Transverse colon (tissue), 4 donors: ENCODE data around the gene PPM1N. TPM values are rescaled to one million over a fixed set of nuclear protein-coding genes. Genes with fewer than 3 reads are reported as not detected.

Source experiments
- DNase-seq: peaks from one replicate; pipeline ENCODE4 v3.0.0-alpha.2; 2019
- H3K27ac ChIP-seq, 4 donors: fragments of 200-600 bp; sonication (generic); 2 replicates each; pipeline ENCODE4 v1.5.1; 2016 to 2018; ENCODE audit warnings: inconsistent platforms in 4 of 4
- H3K27me3 ChIP-seq: fragments of 200-600 bp; sonication (generic); 2 replicates; pipeline ENCODE4 v1.5.1; 2017; ENCODE audit warnings: inconsistent platforms
- H3K36me3 ChIP-seq, 4 donors: fragments of 200-600 bp; sonication (generic); 2 replicates each; pipeline ENCODE4 v1.5.1; 2017 to 2019; ENCODE audit warnings: inconsistent platforms in 4 of 4
- H3K4me1 ChIP-seq, 4 donors: fragments of 200-600 bp; sonication (generic); 2 replicates each; pipeline ENCODE4 v1.5.1; 2017 to 2020; ENCODE audit warnings: inconsistent platforms in 4 of 4
- H3K4me3 ChIP-seq, 4 donors: fragments of 200-600 bp; sonication (generic); 1 replicate in 1 of 4; 2 replicates in 3 of 4; pipeline versions ENCODE4 v1.5.1 to v1.6.1; 2017 to 2019; ENCODE audit warnings: inconsistent platforms in 4 of 4
- H3K9me3 ChIP-seq, 2 donors: fragments of 200-600 bp; sonication (generic); 2 replicates each; pipeline ENCODE4 v1.5.1; 2017 to 2019; ENCODE audit warnings: inconsistent platforms in 2 of 2
- CTCF ChIP-seq, 5 experiments: fragments of 200-600 bp in 3 of 5; fragments of 450-650 bp in 2 of 5; sonication (generic) in 3 of 5; IDR thresholded peaks; 1 replicate in 2 of 5; 2 replicates in 3 of 5; pipeline ENCODE4 v1.5.1; 2016 to 2017; ENCODE audit warnings: antibody characterized with exemption in 5 of 5, inconsistent platforms in 3 of 5, mild to moderate bottlenecking in 2 of 5, moderate library complexity in 1 of 5
- EP300 ChIP-seq: sonication (generic); formaldehyde crosslinking; IDR thresholded peaks from one replicate; pipeline ENCODE4 v1.6.1; 2017; ENCODE audit warnings: antibody characterized with exemption, low read depth
- POLR2A ChIP-seq: fragments of 450-650 bp; IDR thresholded peaks from one replicate; pipeline ENCODE4 v1.6.1; 2016; ENCODE audit warnings: antibody characterized with exemption, mild to moderate bottlenecking, moderate library complexity
- POLR2AphosphoS5 ChIP-seq, 3 donors: sonication (generic); formaldehyde crosslinking; IDR thresholded peaks; one replicate each; pipeline ENCODE4 v1.6.1; 2016; ENCODE audit warnings: antibody characterized with exemption in 3 of 3
- WGBS, 2 donors: methylation state at CpG; one replicate each; pipeline ENCODE4 v1.1.5; 2018; ENCODE audit warnings: low coverage in 1 of 2; 5-methylcytosine and 5-hydroxymethylcytosine counted together
- in situ Hi-C, 4 donors: fragments of 200-750 bp; cut with MboI; loops; one replicate each; pipeline versions ENCODE4 v1.15.0 to v1.15.1; 2017; ENCODE audit warnings: low sequenced_read_pairs in 3 of 4, low pct_ligation_motif_present in 1 of 4, low pct_unique_long_range_greater_than_20kb in 1 of 4
- intact Hi-C: fragments of 100-400 bp; cut with DNase I; formaldehyde crosslinking; loops from one replicate; pipeline ENCODE4 v1.15.1; 2023; ENCODE audit warnings: low total_unique reads
- total RNA-seq, 4 donors: library from RNA; depleted of rRNA; stranded (reverse); fragments of >200 nt; gene quantifications; one replicate each; pipeline ENCODE4 v1.1.0, GENCODE V29; 2016

PPM1N gene
- total RNA-seq, 4 donors from 2014 or later, result 1.00 to 4.3 (median 1.4) TPM; not detected in 1

DNA sequence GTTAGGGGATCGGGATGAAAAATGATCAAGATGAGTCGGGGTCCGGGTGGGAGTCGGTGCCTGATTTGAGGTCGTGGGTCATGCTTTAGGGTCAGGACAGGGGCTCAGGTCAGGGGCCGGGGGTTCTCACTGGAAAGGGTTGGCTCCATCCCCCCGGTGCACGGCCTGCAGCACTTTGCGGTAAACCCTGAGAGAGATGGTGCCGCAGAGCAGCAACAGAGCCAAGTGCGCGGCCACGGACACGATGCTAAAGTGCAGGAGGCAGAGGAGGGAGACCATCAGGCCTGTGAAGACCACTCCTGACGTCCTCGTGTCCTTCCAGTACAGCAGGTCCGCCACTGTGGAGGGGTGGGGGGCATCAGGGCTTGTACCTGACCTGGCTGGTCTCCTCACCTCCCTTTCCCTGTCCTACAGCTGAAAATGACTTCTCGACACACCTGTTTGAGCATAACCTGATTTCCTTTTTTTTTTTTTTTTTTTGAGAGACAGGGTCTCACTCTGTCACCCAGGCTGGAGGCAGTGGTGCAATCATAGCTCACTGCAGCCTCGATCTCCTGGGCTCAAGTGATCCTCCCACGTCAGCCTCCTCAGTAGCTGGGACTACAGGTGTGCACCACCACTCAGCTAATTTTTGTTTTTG is 8.9 kb upstream of the PPM1N start:
- no peak for DNase-seq
- H3K9me3 ChIP-seq, result no peaks in the 10 kb centered on the region
- WGBS, 2 donors, result 85 to 86% methylated on average over 8 to 20 of the region's 20 CpGs
- no peak overlapping the region for H3K27ac ChIP-seq
- H3K4me1 ChIP-seq, result peaks cover 0 to 25% (median 8%) of the 10 kb centered on the region in 4 donors
- H3K27me3 ChIP-seq, result no peaks in the 10 kb centered on the region
- TF ChIP-seq POLR2A, result no peak
- TF ChIP-seq CTCF (IDR thresholded peaks at IDR 0.05), result no peak
- TF ChIP-seq EP300, result no peak
- no peak for TF ChIP-seq POLR2AphosphoS5 (IDR thresholded peaks at IDR 0.05)
- intact Hi-C loops (no loop called here), in situ Hi-C loops (no loop called here)
- no peaks in the 10 kb centered on the region for H3K36me3 ChIP-seq
- H3K4me3 ChIP-seq, result no peak overlapping the region

DNA sequence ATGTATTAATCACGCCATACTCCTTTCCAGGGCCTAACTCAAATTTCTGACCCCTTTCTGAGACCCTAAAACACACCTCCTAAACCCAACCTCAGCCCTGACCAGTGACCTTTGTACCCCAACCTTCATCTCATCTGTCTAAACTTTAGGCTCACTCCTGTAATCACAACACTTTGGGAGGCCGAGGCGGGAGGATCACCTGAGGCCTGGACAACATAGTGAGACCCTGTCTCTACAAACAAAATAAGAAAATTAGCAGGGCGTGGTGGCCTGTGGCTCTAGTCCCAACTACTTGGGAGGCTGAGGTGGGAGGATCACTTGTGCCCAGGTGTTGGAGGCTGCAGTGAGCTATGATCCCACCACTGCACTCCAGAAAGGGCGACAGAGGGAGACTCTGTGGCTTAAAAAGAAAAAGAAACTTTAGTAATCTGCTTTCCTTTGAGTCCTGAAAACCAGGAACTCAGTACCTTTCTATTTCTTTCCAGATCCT is 6.1 kb upstream of the PPM1N start:
- intact Hi-C loops, result no loop called here
- 80 to 90% methylated on average over 2 to 5 of the region's 5 CpGs for WGBS, 2 donors
- peak overlapping the region in 3 of 4 donors; percentile 26 to 58 (median 42) for H3K4me3 ChIP-seq
- H3K9me3 ChIP-seq, result no peaks in the 10 kb centered on the region
- no peaks in the 10 kb centered on the region for H3K36me3 ChIP-seq
- DNase-seq, result no peak
- H3K27me3 ChIP-seq, result peaks cover 18% of the 10 kb centered on the region
- in situ Hi-C loops, result no loop called here
- H3K27ac ChIP-seq, result peak overlapping the region; percentile 50 to 80 (median 68)
- peaks cover 8 to 32% (median 14%) of the 10 kb centered on the region in 4 donors for H3K4me1 ChIP-seq
- no peak for TF ChIP-seq POLR2A
- no peak for TF ChIP-seq CTCF (IDR thresholded peaks at IDR 0.05)
- no peak for TF ChIP-seq EP300
- TF ChIP-seq POLR2AphosphoS5 (IDR thresholded peaks at IDR 0.05), result no peak

- in situ Hi-C loops (no loop called here), intact Hi-C loops (no loop called here)
- peak overlapping the region; percentile 26 to 58 (median 40) for H3K4me3 ChIP-seq
- peak; percentile 63 for DNase-seq
- H3K27me3 ChIP-seq, result peaks cover 21% of the 10 kb centered on the region
- no peak for TF ChIP-seq POLR2AphosphoS5 (IDR thresholded peaks at IDR 0.05)
- no peak for TF ChIP-seq POLR2A
- no peak for TF ChIP-seq EP300
- TF ChIP-seq CTCF (IDR thresholded peaks at IDR 0.05), result no peak
- H3K9me3 ChIP-seq, result no peaks in the 10 kb centered on the region
- no peaks in the 10 kb centered on the region for H3K36me3 ChIP-seq
- H3K4me1 ChIP-seq, result peaks cover 14 to 38% (median 20%) of the 10 kb centered on the region in 4 donors
- 4 to 24% methylated on average over 3 to 25 of the region's 32 CpGs for WGBS, 2 donors
- H3K27ac ChIP-seq, result peak overlapping the region; percentile 50 to 80 (median 68)
Observed at GRCh38 chr19:45492627-45493470, 5.4 kb upstream of the PPM1N start.

- no peak overlapping the region for H3K27ac ChIP-seq
- in situ Hi-C loops, result no loop called here
- 92% methylated on average over 39 of the region's 39 CpGs; no CpG with 5 or more reads in 1 of the 2 donors for WGBS, 2 donors
- H3K4me1 ChIP-seq, result peaks cover 17 to 54% (median 35%) of the 10 kb centered on the region in 4 donors
- H3K27me3 ChIP-seq, result peaks cover 34% of the 10 kb centered on the region
- no peak overlapping the region for H3K4me3 ChIP-seq
- TF ChIP-seq POLR2A (no peak), POLR2AphosphoS5 (IDR thresholded peaks at IDR 0.05) (no peak), CTCF (IDR thresholded peaks at IDR 0.05) (no peak), EP300 (no peak)
- H3K36me3 ChIP-seq, result no peaks in the 10 kb centered on the region
- no peaks in the 10 kb centered on the region for H3K9me3 ChIP-seq
- no peak for DNase-seq
- intact Hi-C loops, result no loop called here
Observed at GRCh38 chr19:45494261-45494916, 3.9 kb upstream of the PPM1N start.
